Common myeloid progenitor, CD34-positive (primary cell): ENCODE data around the gene SLC2A2.

Source experiments
- CTCF ChIA-PET: fragments of 350-600 bp; sonication (Branson Sonifier 250); formaldehyde crosslinking; loops from one replicate; lab custom pipeline; 2021; ENCODE audit warnings: antibody characterized with exemption; lab: Charles Lee
- POLR2A ChIA-PET: fragments of 350-600 bp; sonication (Branson Sonifier 250); formaldehyde crosslinking; loops from one replicate; lab custom pipeline; 2021; ENCODE audit warnings: antibody characterized with exemption; lab: Charles Lee
- DNase-seq, 3 donors: peaks; one replicate each; pipeline versions ENCODE4 v3.0.0 to v3.0.0-alpha.2; 2013
- H3K27ac ChIP-seq, 2 experiments: 1 replicate in 1 of 2; 2 replicates in 1 of 2; pipeline ENCODE4 v1.7.0; 2013; ENCODE audit warnings: inconsistent platforms in 2 of 2, low read length in 2 of 2, mild to moderate bottlenecking in 2 of 2, low read depth in 1 of 2, moderate library complexity in 1 of 2; ENCODE audit not compliant: severe bottlenecking in 2 of 2, insufficient read depth in 1 of 2, poor library complexity in 1 of 2
- H3K27me3 ChIP-seq, 5 experiments: replicated peaks in 2 of 5; 1 replicate in 3 of 5; 2 replicates in 2 of 5; pipeline versions ENCODE4 v1.6.1 to v1.7.0; 2013; ENCODE audit warnings: low read length in 4 of 5, mild to moderate bottlenecking in 2 of 5, moderate library complexity in 2 of 5, inconsistent platforms in 1 of 5; ENCODE audit not compliant: insufficient read depth in 5 of 5, control insufficient read depth in 4 of 5
- H3K36me3 ChIP-seq, 4 experiments: 1 replicate in 2 of 4; 2 replicates in 2 of 4; pipeline versions ENCODE4 v1.6.1 to v1.7.0; 2013; ENCODE audit warnings: low read length in 3 of 4, control low read depth in 1 of 4, mild to moderate bottlenecking in 1 of 4; ENCODE audit not compliant: control insufficient read depth in 4 of 4, insufficient read depth in 4 of 4
- H3K4me1 ChIP-seq, 4 experiments: 1 replicate in 3 of 4; 2 replicates in 1 of 4; pipeline versions ENCODE4 v1.6.1 to v1.7.1; 2013; ENCODE audit warnings: low read length in 3 of 4, mild to moderate bottlenecking in 3 of 4, control low read depth in 1 of 4, inconsistent platforms in 1 of 4, moderate library complexity in 1 of 4; ENCODE audit not compliant: control insufficient read depth in 4 of 4, insufficient read depth in 4 of 4; ENCODE audit errors: control extremely low read depth in 1 of 4
- H3K4me3 ChIP-seq, 7 experiments: 1 replicate in 4 of 7; 2 replicates in 3 of 7; pipeline versions ENCODE4 v1.5.1 to v1.7.0; 2013; ENCODE audit warnings: mild to moderate bottlenecking in 7 of 7, low read length in 6 of 7, moderate library complexity in 6 of 7, inconsistent platforms in 2 of 7, low read depth in 2 of 7, control low read depth in 1 of 7; ENCODE audit not compliant: insufficient read depth in 4 of 7, control insufficient read depth in 1 of 7; ENCODE audit errors: extremely low read depth in 1 of 7
- H3K9me3 ChIP-seq, 5 experiments: 1 replicate in 4 of 5; 2 replicates in 1 of 5; pipeline versions ENCODE4 v1.6.1 to v1.7.1; 2013; ENCODE audit warnings: low read length in 4 of 5, mild to moderate bottlenecking in 2 of 5, inconsistent platforms in 1 of 5, low read depth in 1 of 5, moderate library complexity in 1 of 5; ENCODE audit not compliant: control insufficient read depth in 4 of 5, insufficient read depth in 2 of 5; ENCODE audit errors: control extremely low read depth in 1 of 5
- WGBS: methylation state at CpG from one replicate; pipeline ENCODE4 v1.1.5; 2013; ENCODE audit not compliant: insufficient coverage; 5-methylcytosine and 5-hydroxymethylcytosine counted together

The SLC2A2 gene

DNA sequence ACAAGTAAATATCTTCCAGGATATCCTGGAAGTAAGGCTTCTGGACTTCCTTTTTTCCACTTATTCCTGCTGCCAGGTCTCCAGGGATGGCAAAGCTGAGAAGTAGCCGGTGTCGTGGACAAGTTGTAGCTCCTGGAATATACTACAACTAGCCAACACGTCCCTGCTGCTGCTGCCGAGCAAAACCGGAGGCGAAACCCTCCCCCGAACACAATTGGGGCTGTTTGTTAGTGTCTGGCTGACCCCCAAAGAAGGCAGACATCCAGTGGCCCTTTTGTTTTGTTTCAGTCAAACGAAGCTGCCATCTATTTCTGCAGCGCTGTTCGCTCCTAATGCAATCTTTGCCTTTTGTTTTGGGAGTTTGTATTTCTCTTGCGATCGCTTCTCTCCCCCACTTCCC, 72.8 kb downstream of the SLC2A2 start:
- H3K4me1 ChIP-seq = no peaks in the 10 kb centered on the region
- WGBS = 86% methylated on average over 7 of the region's 12 CpGs
- H3K36me3 ChIP-seq = no peaks in the 10 kb centered on the region
- H3K27ac ChIP-seq = no peak overlapping the region
- H3K4me3 ChIP-seq = no peak overlapping the region
- POLR2A ChIA-PET = no interaction called here
- CTCF ChIA-PET = no interaction called here
- no peaks in the 10 kb centered on the region for H3K27me3 ChIP-seq
- DNase-seq = no peak
- no peaks in the 10 kb centered on the region for H3K9me3 ChIP-seq

DNA sequence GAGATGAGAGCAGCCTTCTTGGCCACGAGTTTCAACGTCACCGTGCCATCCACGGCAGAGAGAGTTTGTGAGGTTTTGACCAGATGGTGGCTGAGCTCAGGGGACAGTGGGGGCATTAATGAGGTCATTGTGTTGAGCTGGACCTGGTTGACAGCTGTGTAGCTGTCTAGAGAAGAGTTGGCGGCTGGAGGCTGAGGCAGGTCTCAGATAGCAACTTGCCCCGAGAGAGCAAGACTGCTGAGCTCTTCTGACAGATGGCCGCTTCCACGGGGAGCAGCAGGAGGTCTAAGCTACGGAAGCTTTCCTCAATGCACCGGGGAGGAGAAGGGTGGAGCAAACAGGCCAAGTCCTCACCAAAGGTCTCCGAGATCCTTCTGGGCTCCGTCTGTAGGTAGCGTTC, 73.3 kb downstream of the SLC2A2 start:
- ChIA-PET POLR2A (no interaction called here), CTCF (no interaction called here)

DNA sequence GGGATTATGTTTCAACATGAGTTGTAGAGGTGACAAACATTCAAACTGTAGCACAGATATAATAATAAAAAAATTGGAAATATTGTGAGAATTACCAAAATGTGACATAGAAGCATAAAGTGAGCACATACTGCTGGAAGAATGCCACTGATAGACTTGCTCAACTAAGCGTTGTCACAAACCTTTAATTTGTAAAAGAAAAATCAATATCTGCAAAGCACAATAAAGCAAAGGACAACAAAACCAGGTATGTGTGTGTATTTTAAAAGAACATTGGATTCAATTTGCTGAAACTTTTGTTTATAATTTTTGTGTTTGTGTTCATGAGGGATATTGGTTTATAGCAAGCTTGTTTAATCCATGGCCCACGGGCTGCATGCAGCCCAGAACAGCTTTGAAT, 77.3 kb downstream of the SLC2A2 start:
- Histone ChIP-seq H3K9me3 (peaks cover 0 to 3% (median 0%) of the 10 kb centered on the region in 5 experiments), H3K27ac (no peak overlapping the region), H3K4me1 (no peaks in the 10 kb centered on the region), H3K27me3 (no peaks in the 10 kb centered on the region), H3K4me3 (no peak overlapping the region), H3K36me3 (no peaks in the 10 kb centered on the region)
- POLR2A ChIA-PET = no interaction called here
- CTCF ChIA-PET = interaction anchor here (1.2 kb wide), 1 partner anchor 15 kb away, joined by 3 read pairs; no protein-coding TSS in a partner anchor
- DNase-seq = no peak
- WGBS = 100% methylated on average over 1 of the region's 2 CpGs

More for the DNA sequence above, 73.3 kb downstream of the SLC2A2 start:
- Histone ChIP-seq H3K27ac (no peak overlapping the region), H3K9me3 (no peaks in the 10 kb centered on the region), H3K36me3 (no peaks in the 10 kb centered on the region), H3K27me3 (no peaks in the 10 kb centered on the region), H3K4me3 (no peak overlapping the region), H3K4me1 (no peaks in the 10 kb centered on the region)
- 97% methylated on average over 10 of the region's 13 CpGs for WGBS
- DNase-seq = no peak

DNA sequence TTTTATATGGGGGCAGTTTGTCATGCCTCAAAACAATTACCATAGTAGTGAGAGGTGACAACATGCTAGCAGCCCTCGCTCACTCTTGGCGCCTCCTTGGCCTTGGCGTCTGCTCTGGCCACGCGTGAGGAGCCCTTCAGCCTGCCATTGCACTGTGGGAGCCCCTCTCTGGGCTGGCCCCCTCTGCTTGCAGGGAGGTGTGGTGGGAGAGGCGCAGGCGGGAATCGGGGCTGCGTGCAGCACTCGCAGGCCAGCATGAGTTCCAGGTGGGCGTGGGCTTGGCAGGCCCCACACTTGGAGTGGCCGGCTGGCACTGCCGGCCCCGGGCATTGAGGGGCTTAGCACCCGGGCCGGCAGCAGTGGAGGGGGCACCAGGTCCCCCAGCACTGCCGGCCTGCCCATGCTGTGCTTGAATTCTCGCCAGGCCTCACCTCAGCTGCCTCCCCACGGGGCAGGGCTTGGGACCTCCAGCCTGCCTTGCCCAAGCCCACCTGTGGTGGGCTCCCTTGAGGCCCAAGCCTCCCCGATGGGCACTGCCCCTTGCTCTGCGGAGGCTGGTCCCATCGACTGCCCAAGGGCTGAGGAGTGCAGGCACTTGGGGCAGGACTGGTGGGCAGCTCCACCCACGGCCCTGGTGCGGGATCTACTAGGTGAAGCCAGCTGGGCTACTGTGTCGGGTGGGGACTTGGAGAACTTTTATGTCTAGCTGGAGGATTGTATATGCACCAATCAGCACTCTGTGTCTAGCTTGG, 79.3 kb downstream of the SLC2A2 start:
- Histone ChIP-seq H3K27me3 (no peaks in the 10 kb centered on the region), H3K27ac (no peak overlapping the region), H3K9me3 (peaks cover 0 to 3% (median 0%) of the 10 kb centered on the region in 5 experiments), H3K4me1 (no peaks in the 10 kb centered on the region), H3K36me3 (no peaks in the 10 kb centered on the region), H3K4me3 (no peak overlapping the region)
- DNase-seq = no peak
- POLR2A ChIA-PET = no interaction called here
- CTCF ChIA-PET = no interaction called here
- 97% methylated on average over 25 of the region's 25 CpGs for WGBS
